NB4 (cell line): ENCODE results near the gene CLRN3.

Source experiments
- MYC ChIP-seq: IDR thresholded peaks from 2 replicates; pipeline ENCODE4 v1.6.1; 2011; ENCODE audit warnings: low read depth, low read length
- POLR2A ChIP-seq: IDR thresholded peaks from 2 replicates; pipeline ENCODE4 v1.6.1; 2011; ENCODE audit warnings: mild to moderate bottlenecking; ENCODE audit not compliant: insufficient read length; ENCODE audit errors: extremely low read depth
- TF ChIP-seq, protein P1 (sequence below): IDR thresholded peaks from one replicate; pipeline ENCODE4 v1.5.1; 2012; ENCODE audit warnings: low read depth, low read length

- TF ChIP-seq POLR2A (no peak), MYC (no peak)
- TF ChIP-seq, protein P1, sequence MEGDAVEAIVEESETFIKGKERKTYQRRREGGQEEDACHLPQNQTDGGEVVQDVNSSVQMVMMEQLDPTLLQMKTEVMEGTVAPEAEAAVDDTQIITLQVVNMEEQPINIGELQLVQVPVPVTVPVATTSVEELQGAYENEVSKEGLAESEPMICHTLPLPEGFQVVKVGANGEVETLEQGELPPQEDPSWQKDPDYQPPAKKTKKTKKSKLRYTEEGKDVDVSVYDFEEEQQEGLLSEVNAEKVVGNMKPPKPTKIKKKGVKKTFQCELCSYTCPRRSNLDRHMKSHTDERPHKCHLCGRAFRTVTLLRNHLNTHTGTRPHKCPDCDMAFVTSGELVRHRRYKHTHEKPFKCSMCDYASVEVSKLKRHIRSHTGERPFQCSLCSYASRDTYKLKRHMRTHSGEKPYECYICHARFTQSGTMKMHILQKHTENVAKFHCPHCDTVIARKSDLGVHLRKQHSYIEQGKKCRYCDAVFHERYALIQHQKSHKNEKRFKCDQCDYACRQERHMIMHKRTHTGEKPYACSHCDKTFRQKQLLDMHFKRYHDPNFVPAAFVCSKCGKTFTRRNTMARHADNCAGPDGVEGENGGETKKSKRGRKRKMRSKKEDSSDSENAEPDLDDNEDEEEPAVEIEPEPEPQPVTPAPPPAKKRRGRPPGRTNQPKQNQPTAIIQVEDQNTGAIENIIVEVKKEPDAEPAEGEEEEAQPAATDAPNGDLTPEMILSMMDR, result no peak
Measured at GRCh38 chr10:127915324-127915723, 22.6 kb upstream of the CLRN3 start.
